Thyroid gland (tissue), 4 donors: Measurements from ENCODE around the gene CCDC192. TPM values are rescaled to one million over a fixed set of nuclear protein-coding genes. Genes with fewer than 3 reads are reported as not detected.
"Not testable (repeated sequence)": the region's sequence is repeated elsewhere in the genome, so short reads cannot be mapped to it uniquely, and the experiment has no call there.

Experiments used
- DNase-seq, 2 donors: peaks; one replicate each; pipeline ENCODE4 v3.0.0-alpha.2; 2019
- H3K27ac ChIP-seq, 3 donors: fragments of 200-600 bp; sonication (generic); 1 replicate in 2 of 3; 2 replicates in 1 of 3; pipeline ENCODE4 v1.5.1; 2016 to 2019; ENCODE audit warnings: mild to moderate bottlenecking in 1 of 3, moderate library complexity in 1 of 3
- H3K27me3 ChIP-seq: fragments of 200-600 bp; sonication (generic); one replicate; pipeline ENCODE4 v1.5.1; 2019
- H3K36me3 ChIP-seq, 2 donors: fragments of 200-600 bp; sonication (generic); one replicate each; pipeline ENCODE4 v1.5.1; 2016 to 2019
- H3K4me1 ChIP-seq, 2 donors: fragments of 200-600 bp; sonication (generic); one replicate each; pipeline ENCODE4 v1.5.1; 2017 to 2019
- H3K4me3 ChIP-seq, 3 donors: fragments of 200-600 bp; sonication (generic); replicated peaks in 1 of 3; 1 replicate in 2 of 3; 2 replicates in 1 of 3; pipeline ENCODE4 v1.5.1; 2016; ENCODE audit warnings: mild to moderate bottlenecking in 1 of 3
- H3K9me3 ChIP-seq: fragments of 200-600 bp; sonication (generic); one replicate; pipeline ENCODE4 v1.5.1; 2017
- POLR2A ChIP-seq, 2 donors: fragments of 450-650 bp; IDR thresholded peaks; one replicate each; pipeline ENCODE4 v1.6.1; 2017; ENCODE audit warnings: antibody characterized with exemption in 2 of 2, mild to moderate bottlenecking in 2 of 2, moderate library complexity in 1 of 2
- WGBS, 2 donors: methylation state at CpG; one replicate each; pipeline ENCODE4 v1.1.5; 2017; 5-methylcytosine and 5-hydroxymethylcytosine counted together
- intact Hi-C: fragments of 100-400 bp; cut with DNase I; formaldehyde crosslinking; loops from one replicate; pipeline ENCODE4 v1.15.1; 2023
- total RNA-seq, 4 donors: library from RNA; depleted of rRNA; stranded (reverse); fragments of >200 nt; gene quantifications; one replicate each; pipeline ENCODE4 v1.2.3, GENCODE V29; 2016
- TF ChIP-seq, protein P1 (sequence below), 6 experiments: fragments of 200-600 bp in 3 of 6; fragments of 450-650 bp in 3 of 6; sonication (generic) in 3 of 6; IDR thresholded peaks; one replicate each; pipeline ENCODE4 v1.5.1; 2016 to 2019; ENCODE audit warnings: antibody characterized with exemption in 6 of 6, mild to moderate bottlenecking in 2 of 6, inconsistent platforms in 1 of 6, moderate library complexity in 1 of 6

The CCDC192 gene
- total RNA-seq, 4 donors from 2014 or later: 1.3 TPM; not detected in 3

DNA sequence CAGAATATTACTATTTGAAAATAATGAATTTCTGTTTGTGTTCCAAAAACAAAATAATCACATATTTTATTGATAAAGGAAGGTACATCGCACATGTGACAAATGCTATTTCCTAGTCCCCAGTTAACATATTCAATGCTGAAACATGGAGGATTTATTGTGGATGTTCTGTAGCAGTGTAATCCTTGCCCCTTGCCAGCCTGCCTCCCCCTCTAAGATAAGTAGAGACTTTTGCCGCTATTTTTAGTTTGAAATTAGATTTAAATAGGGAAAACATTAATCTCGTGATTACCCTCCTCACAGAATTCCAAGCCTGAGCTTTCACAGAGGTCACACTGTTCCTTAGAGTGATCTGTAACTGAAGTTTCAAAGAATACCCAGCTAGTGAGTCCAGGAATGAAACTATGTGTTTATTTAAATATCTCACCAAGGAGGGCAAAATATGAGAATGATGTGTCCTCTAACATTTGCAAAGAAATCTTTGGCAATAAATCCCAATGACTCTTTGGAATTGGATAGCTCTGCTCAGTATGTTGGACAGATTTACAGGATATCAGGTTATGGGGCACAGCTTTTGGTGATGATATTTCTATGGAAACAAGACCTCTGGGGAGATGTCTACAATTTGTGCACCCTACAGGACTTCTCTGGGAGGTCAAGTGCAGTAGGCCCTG lies 37.0 kb upstream of the CCDC192 start:
- TF ChIP-seq POLR2A (IDR thresholded peaks at IDR 0.05): no peak
- TF ChIP-seq, protein P1, sequence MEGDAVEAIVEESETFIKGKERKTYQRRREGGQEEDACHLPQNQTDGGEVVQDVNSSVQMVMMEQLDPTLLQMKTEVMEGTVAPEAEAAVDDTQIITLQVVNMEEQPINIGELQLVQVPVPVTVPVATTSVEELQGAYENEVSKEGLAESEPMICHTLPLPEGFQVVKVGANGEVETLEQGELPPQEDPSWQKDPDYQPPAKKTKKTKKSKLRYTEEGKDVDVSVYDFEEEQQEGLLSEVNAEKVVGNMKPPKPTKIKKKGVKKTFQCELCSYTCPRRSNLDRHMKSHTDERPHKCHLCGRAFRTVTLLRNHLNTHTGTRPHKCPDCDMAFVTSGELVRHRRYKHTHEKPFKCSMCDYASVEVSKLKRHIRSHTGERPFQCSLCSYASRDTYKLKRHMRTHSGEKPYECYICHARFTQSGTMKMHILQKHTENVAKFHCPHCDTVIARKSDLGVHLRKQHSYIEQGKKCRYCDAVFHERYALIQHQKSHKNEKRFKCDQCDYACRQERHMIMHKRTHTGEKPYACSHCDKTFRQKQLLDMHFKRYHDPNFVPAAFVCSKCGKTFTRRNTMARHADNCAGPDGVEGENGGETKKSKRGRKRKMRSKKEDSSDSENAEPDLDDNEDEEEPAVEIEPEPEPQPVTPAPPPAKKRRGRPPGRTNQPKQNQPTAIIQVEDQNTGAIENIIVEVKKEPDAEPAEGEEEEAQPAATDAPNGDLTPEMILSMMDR (IDR thresholded peaks at IDR 0.05): no peak
- WGBS, 2 donors: 77 to 83% methylated on average over 3 of the region's 3 CpGs
- H3K4me1 ChIP-seq: no peaks in the 10 kb centered on the region
- no peaks in the 10 kb centered on the region for H3K27me3 ChIP-seq
- intact Hi-C loops: no loop called here
- no peaks in the 10 kb centered on the region for H3K36me3 ChIP-seq
- DNase-seq: no peak
- H3K4me3 ChIP-seq: no peak overlapping the region
- no peak overlapping the region for H3K27ac ChIP-seq
- no peaks in the 10 kb centered on the region for H3K9me3 ChIP-seq

GRCh38 chr5:127667926-127668325 lies 35.3 kb upstream of the CCDC192 start:
- TF ChIP-seq, protein P1 (IDR thresholded peaks at IDR 0.05): no peak
- TF ChIP-seq POLR2A (IDR thresholded peaks at IDR 0.05): no peak
- DNase-seq: no peak
- H3K9me3 ChIP-seq: no peaks in the 10 kb centered on the region
- H3K36me3 ChIP-seq: no peaks in the 10 kb centered on the region
- H3K27me3 ChIP-seq: no peaks in the 10 kb centered on the region
- H3K4me1 ChIP-seq: no peaks in the 10 kb centered on the region
- intact Hi-C loops: no loop called here
- H3K4me3 ChIP-seq: no peak overlapping the region
- no peak overlapping the region for H3K27ac ChIP-seq
- 58 to 68% methylated on average over 3 of the region's 3 CpGs for WGBS, 2 donors

DNA sequence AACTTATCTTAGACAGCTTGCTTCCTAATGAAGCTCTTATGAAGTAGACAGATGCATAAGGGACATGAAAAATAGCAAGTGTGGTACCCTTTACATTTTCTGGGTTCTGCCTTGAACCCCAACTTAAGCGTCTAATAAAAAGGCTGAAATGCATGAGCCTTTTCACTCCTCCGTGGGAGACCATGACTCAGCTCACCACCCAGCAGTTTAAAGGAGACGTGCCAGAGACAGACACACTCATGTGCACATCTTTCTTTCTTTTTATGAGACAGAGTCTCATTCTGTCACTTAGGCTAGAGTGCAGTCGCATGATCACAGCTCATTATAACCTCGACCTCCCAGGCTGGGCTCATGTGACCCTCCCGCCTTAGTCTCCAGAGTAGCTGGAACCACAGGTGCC lies 32.0 kb upstream of the CCDC192 start:
- TF ChIP-seq POLR2A (IDR thresholded peaks at IDR 0.05): no peak
- TF ChIP-seq, protein P1 (IDR thresholded peaks at IDR 0.05): no peak
- intact Hi-C loops: no loop called here
- 88 to 91% methylated on average over 6 of the region's 6 CpGs for WGBS, 2 donors
- DNase-seq: no peak
- Histone ChIP-seq H3K27me3 (no peaks in the 10 kb centered on the region), H3K27ac (no peak overlapping the region), H3K4me1 (no peaks in the 10 kb centered on the region), H3K4me3 (no peak overlapping the region), H3K9me3 (no peaks in the 10 kb centered on the region), H3K36me3 (no peaks in the 10 kb centered on the region)

GRCh38 chr5:127673117-127673800 lies 29.9 kb upstream of the CCDC192 start:
- 77 to 83% methylated on average over 2 of the region's 2 CpGs for WGBS, 2 donors

GRCh38 chr5:127676951-127677350 lies 26.2 kb upstream of the CCDC192 start:
- H3K4me1 ChIP-seq, intact Hi-C loops, DNase-seq, H3K9me3 ChIP-seq, H3K36me3 ChIP-seq, H3K27me3 ChIP-seq, H3K4me3 ChIP-seq, H3K27ac ChIP-seq: not testable (repeated sequence)

More at GRCh38 chr5:127673117-127673800, 29.9 kb upstream of the CCDC192 start:
- intact Hi-C loops: no loop called here
- Histone ChIP-seq H3K4me3 (no peak overlapping the region), H3K27me3 (no peaks in the 10 kb centered on the region), H3K9me3 (no peaks in the 10 kb centered on the region), H3K36me3 (no peaks in the 10 kb centered on the region), H3K4me1 (no peaks in the 10 kb centered on the region), H3K27ac (no peak overlapping the region)
- TF ChIP-seq, protein P1 (IDR thresholded peaks at IDR 0.05): no peak
- no peak for TF ChIP-seq POLR2A (IDR thresholded peaks at IDR 0.05)
- no peak for DNase-seq

DNA sequence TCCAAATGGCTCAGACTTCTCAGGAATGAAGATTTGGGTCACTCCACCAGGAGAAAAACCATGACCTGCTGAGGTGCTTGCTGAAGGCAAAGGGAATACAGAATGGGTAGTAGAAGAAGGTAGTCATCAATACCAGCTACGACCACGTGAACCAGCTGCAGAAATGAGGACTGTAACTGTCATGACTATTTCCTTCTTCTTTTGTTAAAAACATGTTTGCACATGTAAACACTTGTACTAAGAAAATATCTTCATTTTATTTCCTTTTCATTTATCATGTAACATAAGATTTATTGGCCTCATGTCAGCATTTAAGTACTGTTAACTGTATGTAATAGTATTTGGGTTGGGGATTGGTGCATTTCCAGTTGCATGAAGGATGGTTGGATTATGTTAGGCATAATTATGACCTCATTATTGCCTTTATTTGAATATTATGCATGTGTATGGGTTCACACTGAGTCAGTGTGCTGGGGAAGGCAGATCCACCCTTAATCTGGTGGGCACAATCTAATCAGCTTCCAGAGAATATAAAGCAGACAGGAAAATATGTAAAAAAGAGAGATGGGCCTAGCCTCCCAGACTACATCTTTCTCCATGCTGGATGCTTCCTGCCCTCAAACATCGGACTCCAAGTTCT lies 23.4 kb upstream of the CCDC192 start:
- H3K36me3 ChIP-seq, H3K27me3 ChIP-seq, H3K9me3 ChIP-seq, H3K4me3 ChIP-seq, DNase-seq, intact Hi-C loops, H3K4me1 ChIP-seq, H3K27ac ChIP-seq: not testable (repeated sequence)
- 81 to 97% methylated on average over 3 of the region's 3 CpGs for WGBS, 2 donors
